Activated CD8-positive, alpha-beta T cell treated with anti-CD3 and anti-CD28 coated beads, Interleukin-2, amount 10 ng/mL, durations not matched to agents 7 days and 5 days (primary cell): ENCODE data around the gene ARHGAP24. TPM values are rescaled to one million over a fixed set of nuclear protein-coding genes. Genes with fewer than 3 reads are reported as not detected.

Source experiments
- ATAC-seq: fragments of 150-1000 bp; cut with Tn5 transposase; one replicate; pipeline ENCODE4 v1.10.0; 2021; ENCODE audit warnings: moderate library complexity
- CTCF ChIA-PET: fragments of 350-600 bp; sonication (Branson Sonifier 250); formaldehyde crosslinking; loops from one replicate; lab custom pipeline; 2021; ENCODE audit warnings: antibody characterized with exemption; lab: Charles Lee
- POLR2A ChIA-PET: fragments of 350-600 bp; sonication (Branson Sonifier 250); formaldehyde crosslinking; loops from one replicate; lab custom pipeline; 2021; ENCODE audit warnings: antibody characterized with exemption; lab: Charles Lee
- DNase-seq: peaks from one replicate; pipeline ENCODE4 v3.0.0-alpha.2; 2020
- H3K27ac Mint-ChIP-seq: one replicate; pipeline ENCODE4 v1.8.0; 2021; ENCODE audit warnings: mild to moderate bottlenecking, mixed read lengths
- H3K27me3 Mint-ChIP-seq: one replicate; pipeline ENCODE4 v1.8.0; 2021; ENCODE audit warnings: low read depth, mixed read lengths
- H3K36me3 Mint-ChIP-seq: one replicate; pipeline ENCODE4 v1.8.0; 2021; ENCODE audit warnings: low read depth, mixed read lengths
- H3K4me1 Mint-ChIP-seq: one replicate; pipeline ENCODE4 v1.8.0; 2021; ENCODE audit warnings: low read depth, mixed read lengths
- H3K4me3 Mint-ChIP-seq: one replicate; pipeline ENCODE4 v1.8.0; 2021; ENCODE audit warnings: mild to moderate bottlenecking, mixed read lengths
- H3K9me3 Mint-ChIP-seq: one replicate; pipeline ENCODE4 v1.8.0; 2022; ENCODE audit warnings: mixed read lengths; ENCODE audit not compliant: insufficient read depth
- total RNA-seq, 2 experiments: library from RNA; stranded (reverse); gene quantifications; one replicate each; pipeline ENCODE4 v1.2.3, GENCODE V29; 2021

ARHGAP24 gene
- total RNA-seq, 2 experiments from 2014 or later, result not detected

GRCh38 chr4:85531560-85532341 is 56.8 kb downstream of the ARHGAP24 start:
- CTCF ChIA-PET, result no interaction called here
- no peaks in the 10 kb centered on the region for H3K27me3 Mint-ChIP-seq
- DNase-seq (no peak), ATAC-seq (no peak)
- no peaks in the 10 kb centered on the region for H3K36me3 Mint-ChIP-seq
- no peak overlapping the region for H3K27ac Mint-ChIP-seq
- H3K4me3 Mint-ChIP-seq, result no peak overlapping the region
- H3K4me1 Mint-ChIP-seq, result no peaks in the 10 kb centered on the region
- POLR2A ChIA-PET, result no interaction called here
- H3K9me3 Mint-ChIP-seq, result no peaks in the 10 kb centered on the region

GRCh38 chr4:85534120-85534519 is 59.2 kb downstream of the ARHGAP24 start:
- Mint-ChIP-seq H3K27me3 (no peaks in the 10 kb centered on the region), H3K27ac (no peak overlapping the region), H3K4me1 (no peaks in the 10 kb centered on the region), H3K9me3 (no peaks in the 10 kb centered on the region), H3K36me3 (no peaks in the 10 kb centered on the region), H3K4me3 (no peak overlapping the region)
- no peak for DNase-seq
- ATAC-seq, result no peak
- POLR2A ChIA-PET, result interaction anchor here (0.5 kb wide), 1 partner anchor 124 kb away, joined by 3 read pairs; no protein-coding TSS in a partner anchor
- CTCF ChIA-PET, result no interaction called here

GRCh38 chr4:85543832-85544231 is 68.9 kb downstream of the ARHGAP24 start:
- POLR2A ChIA-PET, result no interaction called here

GRCh38 chr4:85544751-85545150 is 69.8 kb downstream of the ARHGAP24 start:
- H3K9me3 Mint-ChIP-seq, result no peaks in the 10 kb centered on the region

More at GRCh38 chr4:85543832-85544231, 68.9 kb downstream of the ARHGAP24 start:
- Mint-ChIP-seq H3K4me3 (no peak overlapping the region), H3K9me3 (no peaks in the 10 kb centered on the region), H3K4me1 (no peaks in the 10 kb centered on the region), H3K27me3 (no peaks in the 10 kb centered on the region), H3K27ac (no peak overlapping the region), H3K36me3 (no peaks in the 10 kb centered on the region)
- CTCF ChIA-PET, result no interaction called here
- DNase-seq (no peak), ATAC-seq (no peak)

GRCh38 chr4:85548116-85548515 is 73.2 kb downstream of the ARHGAP24 start:
- Mint-ChIP-seq H3K36me3 (no peaks in the 10 kb centered on the region), H3K27me3 (no peaks in the 10 kb centered on the region), H3K4me1 (no peaks in the 10 kb centered on the region), H3K27ac (no peak overlapping the region), H3K9me3 (peaks cover 5% of the 10 kb centered on the region), H3K4me3 (no peak overlapping the region)
- no peak for ATAC-seq
- ChIA-PET CTCF (no interaction called here), POLR2A (no interaction called here)
- no peak for DNase-seq

More at GRCh38 chr4:85544751-85545150, 69.8 kb downstream of the ARHGAP24 start:
- no peak for ATAC-seq
- DNase-seq, result no peak
- Mint-ChIP-seq H3K27me3 (no peaks in the 10 kb centered on the region), H3K4me1 (no peaks in the 10 kb centered on the region), H3K27ac (no peak overlapping the region), H3K4me3 (no peak overlapping the region), H3K36me3 (no peaks in the 10 kb centered on the region)
- ChIA-PET CTCF (no interaction called here), POLR2A (no interaction called here)

- no peak for DNase-seq
- H3K27ac Mint-ChIP-seq, result no peak overlapping the region
- no peaks in the 10 kb centered on the region for H3K36me3 Mint-ChIP-seq
- peaks cover 5% of the 10 kb centered on the region for H3K9me3 Mint-ChIP-seq
- no peak for ATAC-seq
- no peaks in the 10 kb centered on the region for H3K4me1 Mint-ChIP-seq
- no peaks in the 10 kb centered on the region for H3K27me3 Mint-ChIP-seq
- ChIA-PET POLR2A (no interaction called here), CTCF (no interaction called here)
- H3K4me3 Mint-ChIP-seq, result no peak overlapping the region
Observed at GRCh38 chr4:85548841-85549240, 73.9 kb downstream of the ARHGAP24 start.

GRCh38 chr4:85555206-85555605 is 80.3 kb downstream of the ARHGAP24 start:
- Mint-ChIP-seq H3K36me3 (no peaks in the 10 kb centered on the region), H3K27ac (no peak overlapping the region), H3K9me3 (peaks cover 5% of the 10 kb centered on the region), H3K4me1 (no peaks in the 10 kb centered on the region), H3K4me3 (no peak overlapping the region), H3K27me3 (no peaks in the 10 kb centered on the region)
- no peak for ATAC-seq
- ChIA-PET CTCF (no interaction called here), POLR2A (no interaction called here)
- no peak for DNase-seq

GRCh38 chr4:85556283-85556682 is 81.3 kb downstream of the ARHGAP24 start:
- peaks cover 5% of the 10 kb centered on the region for H3K9me3 Mint-ChIP-seq
- DNase-seq (no peak), ATAC-seq (no peak)
- H3K27ac Mint-ChIP-seq, result no peak overlapping the region
- H3K36me3 Mint-ChIP-seq, result no peaks in the 10 kb centered on the region
- H3K27me3 Mint-ChIP-seq, result no peaks in the 10 kb centered on the region
- no peaks in the 10 kb centered on the region for H3K4me1 Mint-ChIP-seq
- ChIA-PET POLR2A (no interaction called here), CTCF (no interaction called here)
- no peak overlapping the region for H3K4me3 Mint-ChIP-seq

- Mint-ChIP-seq H3K4me3 (no peak overlapping the region), H3K9me3 (peaks cover 2% of the 10 kb centered on the region), H3K4me1 (no peaks in the 10 kb centered on the region), H3K27me3 (no peaks in the 10 kb centered on the region), H3K36me3 (no peaks in the 10 kb centered on the region), H3K27ac (no peak overlapping the region)
- DNase-seq (no peak), ATAC-seq (no peak)
- POLR2A ChIA-PET, result no interaction called here
- CTCF ChIA-PET, result no interaction called here
Observed at GRCh38 chr4:85557016-85557901, 82.3 kb downstream of the ARHGAP24 start.

GRCh38 chr4:85565761-85566480 is 91.0 kb downstream of the ARHGAP24 start:
- no peak for DNase-seq
- Mint-ChIP-seq H3K36me3 (no peaks in the 10 kb centered on the region), H3K27me3 (no peaks in the 10 kb centered on the region), H3K27ac (no peak overlapping the region), H3K4me3 (no peak overlapping the region), H3K4me1 (no peaks in the 10 kb centered on the region), H3K9me3 (no peaks in the 10 kb centered on the region)
- ChIA-PET POLR2A (no interaction called here), CTCF (no interaction called here)
- no peak for ATAC-seq

GRCh38 chr4:85569730-85570299 is 94.9 kb downstream of the ARHGAP24 start:
- CTCF ChIA-PET, result no interaction called here
- ATAC-seq (no peak), DNase-seq (no peak)
- H3K9me3 Mint-ChIP-seq, result no peaks in the 10 kb centered on the region
- POLR2A ChIA-PET, result no interaction called here
- no peaks in the 10 kb centered on the region for H3K36me3 Mint-ChIP-seq
- H3K27me3 Mint-ChIP-seq, result no peaks in the 10 kb centered on the region
- H3K27ac Mint-ChIP-seq, result no peak overlapping the region
- no peaks in the 10 kb centered on the region for H3K4me1 Mint-ChIP-seq
- no peak overlapping the region for H3K4me3 Mint-ChIP-seq
